DND-41 (cell line): ENCODE measurements around the gene DAZAP1.

Experiments used
- CTCF ChIP-seq: IDR thresholded peaks from 2 replicates; pipeline ENCODE4 v1.5.1; 2012; ENCODE audit warnings: borderline replicate concordance, low read length, moderate library complexity, mild to moderate bottlenecking; ENCODE audit not compliant: poor library complexity, severe bottlenecking; ENCODE audit errors: extremely low read depth
- EZH2 ChIP-seq: IDR thresholded peaks from 3 replicates; pipeline ENCODE4 v1.6.1; 2012; ENCODE audit warnings: borderline replicate concordance, low read depth, mild to moderate bottlenecking, moderate library complexity, low read length, inconsistent platforms; ENCODE audit not compliant: severe bottlenecking

GRCh38 chr19:1445932-1446712 lies 38.7 kb downstream of the DAZAP1 start:
- TF ChIP-seq EZH2, result no peak
- TF ChIP-seq CTCF, result no peak
